SKM-1 (cell line): Measurements from ENCODE around the gene ASB11.

Source experiments
- DNase-seq: peaks from one replicate; lab custom pipeline; 2025; ENCODE audit not compliant: unreplicated experiment; lab: John Stamatoyannopoulos, UW

ASB11 gene

GRCh38 chrX:15235001-15235400 is 80.4 kb downstream of the ASB11 start:
- DNase-seq, result no peak

- DNase-seq, result no peak
Observed at GRCh38 chrX:15233416-15234015, 81.9 kb downstream of the ASB11 start.
